HG03139 (cell line): ENCODE data around the gene CBX5.
"Not testable (repeated sequence)": the region's sequence is repeated elsewhere in the genome, so short reads cannot be mapped to it uniquely, and the experiment has no call there.

ENCODE experiments used
- ATAC-seq: cut with Tn5 transposase; IDR thresholded peaks from one replicate; pipeline ENCODE4 v1.9.1; 2021; ENCODE audit not compliant: unreplicated experiment

CBX5 gene

DNA sequence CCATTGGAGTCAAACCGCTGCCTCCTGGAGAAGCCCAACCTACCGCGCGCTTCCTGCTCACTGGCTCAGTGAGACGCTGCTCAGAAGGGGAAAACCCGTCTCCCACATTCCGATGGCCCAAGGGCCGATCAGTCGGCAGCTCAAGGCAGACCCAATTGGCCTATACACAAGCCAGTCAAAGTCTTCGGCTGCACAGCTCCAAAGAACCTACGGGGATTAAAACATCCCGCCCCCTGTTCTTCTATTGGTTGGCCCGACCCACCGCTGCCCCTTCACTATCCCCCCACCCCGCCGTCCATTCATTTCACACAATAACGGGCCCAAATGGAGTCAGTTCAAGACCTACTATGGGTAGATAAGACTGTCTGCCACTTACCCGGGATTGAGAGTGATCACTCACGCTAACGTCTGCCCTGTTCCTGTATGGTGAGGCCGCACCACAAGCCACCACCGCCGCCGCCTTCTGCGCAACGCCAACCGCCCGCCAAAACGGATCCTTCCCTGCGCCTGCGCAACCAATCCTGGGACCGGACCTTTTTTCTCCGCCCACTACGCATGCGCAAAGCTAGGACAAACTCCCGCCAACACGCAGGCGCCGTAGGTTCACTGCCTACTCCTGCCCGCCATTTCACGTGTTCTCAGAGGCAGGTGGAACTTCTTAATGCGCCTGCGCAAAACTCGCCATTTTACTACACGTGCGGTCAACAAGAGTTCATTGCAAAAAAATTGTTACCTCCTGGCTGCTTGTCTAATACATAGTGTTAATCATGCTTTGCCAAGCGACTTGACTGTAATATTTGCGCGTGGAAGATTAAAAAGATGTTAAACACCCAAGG, at the start of gene CBX5:
CBX5 (minus strand) TSS at position 491 of the 836 bp plus-strand sequence. CDS start 22,472 bp downstream, outside the sequence.
- ATAC-seq: peak; percentile 66

DNA sequence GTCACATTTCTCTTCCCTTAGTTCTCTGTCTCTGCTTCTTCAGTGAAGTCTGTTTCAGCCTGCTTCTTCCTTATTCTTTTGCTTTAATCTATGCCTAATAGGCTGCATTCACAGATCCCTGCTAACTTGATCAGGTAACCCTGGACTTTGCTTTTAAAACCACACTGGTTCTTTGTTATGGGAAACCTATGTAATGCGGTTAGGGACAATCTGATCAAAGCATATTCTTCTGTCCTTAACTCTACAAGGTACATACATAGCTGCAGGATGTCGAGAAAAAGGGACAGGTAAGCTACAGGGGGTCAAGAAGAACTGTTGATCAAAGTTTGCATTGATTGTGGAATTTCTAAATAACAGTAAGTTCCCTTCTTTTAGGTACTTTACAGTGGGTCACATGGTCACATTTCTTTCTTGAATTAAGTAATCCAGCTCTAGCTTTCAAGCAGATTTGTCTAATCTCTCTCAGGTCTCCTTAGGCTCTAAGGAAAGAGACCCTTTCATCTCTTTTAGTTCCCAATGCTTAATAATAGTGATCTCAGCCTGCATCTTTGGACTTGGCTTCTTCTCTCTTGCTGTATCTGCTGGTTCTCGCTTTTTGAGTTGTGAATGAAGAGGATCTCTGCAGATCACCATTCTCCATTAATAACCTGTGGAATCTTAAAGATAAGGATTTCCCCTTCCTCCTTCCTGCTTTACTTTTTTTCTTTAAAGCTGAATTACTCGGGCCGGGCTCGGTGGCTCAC, 48.8 kb upstream of the CBX5 start:
- ATAC-seq: no peak

DNA sequence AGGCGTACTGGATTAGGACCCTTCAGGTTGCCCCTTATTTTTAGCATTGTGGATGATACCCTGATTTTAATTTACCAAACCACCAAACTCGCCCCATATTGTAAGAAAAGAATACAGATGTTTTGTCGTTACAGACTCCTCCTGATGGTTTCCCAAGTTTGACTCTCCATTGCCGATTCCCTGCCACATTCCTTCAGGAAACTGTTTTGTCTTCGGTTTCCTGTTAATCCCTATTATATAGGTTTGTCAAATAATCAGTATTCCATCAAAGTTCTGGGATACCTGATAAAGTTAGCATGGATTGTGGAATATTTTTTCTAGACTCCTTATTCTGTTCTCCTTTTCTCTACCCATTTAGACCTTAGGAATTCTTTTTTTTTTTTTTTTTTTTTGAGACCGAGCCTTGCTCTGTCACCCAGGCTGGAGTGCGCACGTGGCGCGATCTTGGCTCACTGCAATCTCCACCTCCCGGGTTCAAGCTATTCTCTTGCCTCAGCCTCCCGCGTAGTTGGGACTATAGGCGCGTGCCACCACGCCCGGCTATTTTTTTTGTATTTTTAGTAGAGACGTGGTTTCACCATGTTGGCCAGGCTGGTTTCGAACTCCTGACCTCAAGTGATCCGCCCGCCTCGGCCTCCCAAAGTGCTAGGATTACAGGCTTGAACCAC, 45.7 kb upstream of the CBX5 start:
- not testable (repeated sequence) for ATAC-seq

DNA sequence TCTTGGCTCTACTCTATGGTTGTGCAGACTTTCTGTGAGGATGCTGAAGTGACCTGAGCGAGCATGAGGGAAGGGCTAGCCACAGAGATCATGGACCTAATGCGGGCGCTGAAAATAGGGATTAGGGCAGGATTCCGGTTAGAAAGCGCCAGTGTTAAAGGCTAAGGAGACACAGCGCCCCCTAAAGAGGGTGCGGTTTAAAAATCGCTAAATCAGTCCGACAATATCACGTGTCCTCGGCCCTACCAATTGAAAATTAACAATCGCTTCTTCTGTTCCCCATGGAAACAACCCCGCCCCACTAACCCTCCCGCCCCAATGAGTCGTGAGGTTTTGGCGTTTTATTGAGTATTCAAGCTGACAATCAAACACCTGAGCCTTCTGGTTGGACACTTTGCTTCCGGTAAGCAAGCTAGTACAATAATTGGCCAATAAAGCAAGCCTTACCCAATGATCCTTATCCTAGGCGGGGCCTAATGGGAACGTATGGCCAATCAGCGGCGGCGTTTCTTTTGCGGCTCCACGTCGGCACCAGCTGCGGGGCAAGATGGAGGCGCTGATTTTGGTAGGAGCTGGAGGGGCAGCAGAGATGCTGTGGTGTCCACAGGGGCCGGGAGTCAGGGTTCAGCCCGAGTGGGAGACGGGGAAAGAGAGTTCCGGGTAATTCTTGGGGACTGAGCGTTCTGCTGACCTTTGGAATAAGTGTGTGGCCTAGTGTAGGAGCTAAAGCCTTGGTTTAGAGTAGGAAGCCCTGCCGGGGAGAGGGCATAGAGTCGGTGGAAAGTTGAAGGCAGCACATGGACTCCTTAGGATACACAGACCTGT, 44.9 kb upstream of the CBX5 start, which contains the start of gene COPZ1:
COPZ1 (plus strand) TSS at position 515 of the 825 bp plus-strand sequence; CDS start at position 548, 33 bp downstream.
- peak; percentile 98 for ATAC-seq

DNA sequence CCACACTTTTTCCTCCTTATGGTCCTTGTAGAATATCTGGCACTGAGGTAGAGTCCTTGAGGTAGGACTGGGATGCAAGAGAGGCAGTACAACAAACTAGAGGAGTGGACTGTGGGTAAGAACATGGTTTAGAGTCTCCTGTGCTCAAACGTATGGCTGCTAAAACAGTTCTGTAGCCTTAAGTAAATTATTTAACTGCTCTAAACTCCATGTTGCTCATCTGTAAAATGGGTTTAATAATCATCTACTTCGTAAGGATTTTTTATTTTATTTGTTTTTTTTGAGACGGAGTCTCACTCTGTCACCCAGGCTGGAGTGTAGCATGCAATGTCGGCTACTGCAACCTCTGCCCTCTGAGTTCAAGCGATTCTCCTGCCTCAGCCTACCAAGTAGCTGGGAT, 41.4 kb upstream of the CBX5 start:
- ATAC-seq: no peak

DNA sequence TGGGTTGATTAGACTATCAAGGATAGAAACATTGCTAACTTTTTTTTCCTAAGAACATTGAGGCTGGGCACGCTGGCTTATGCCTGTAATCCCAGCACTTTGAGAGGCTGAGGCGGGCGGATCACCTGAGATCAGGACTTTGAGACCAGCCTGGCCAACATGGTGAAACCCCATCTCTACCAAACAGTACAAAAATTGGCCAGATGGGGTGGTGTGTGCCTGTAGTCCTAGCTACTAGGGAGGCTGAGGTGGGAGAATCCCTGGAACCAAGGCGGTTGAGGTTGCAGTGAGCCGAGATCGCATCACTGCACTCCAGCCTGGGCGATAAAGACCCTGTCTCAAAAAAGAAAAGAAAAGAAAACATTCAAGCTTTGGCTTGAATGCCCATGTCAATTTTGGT, 32.4 kb upstream of the CBX5 start:
- ATAC-seq: not testable (repeated sequence)

DNA sequence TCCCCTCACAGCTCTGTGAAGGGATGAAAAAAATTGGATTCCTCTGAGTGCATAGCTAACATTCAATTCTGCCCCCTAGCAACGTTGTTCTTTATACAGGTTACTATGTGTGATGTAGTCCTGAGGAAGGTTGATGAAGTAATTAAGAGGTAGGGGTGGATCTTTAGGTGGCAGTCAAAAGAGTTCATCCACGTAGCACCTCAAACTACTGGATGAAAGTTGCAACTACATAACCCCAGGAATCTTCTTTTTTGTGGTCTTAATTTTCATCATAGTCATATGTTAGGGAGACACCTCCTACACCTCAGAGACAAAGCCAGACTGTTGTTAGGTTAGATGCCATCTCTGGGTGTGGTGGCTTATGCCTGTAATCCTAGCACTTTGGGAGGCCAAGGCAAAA, 31.1 kb upstream of the CBX5 start:
- no peak for ATAC-seq

DNA sequence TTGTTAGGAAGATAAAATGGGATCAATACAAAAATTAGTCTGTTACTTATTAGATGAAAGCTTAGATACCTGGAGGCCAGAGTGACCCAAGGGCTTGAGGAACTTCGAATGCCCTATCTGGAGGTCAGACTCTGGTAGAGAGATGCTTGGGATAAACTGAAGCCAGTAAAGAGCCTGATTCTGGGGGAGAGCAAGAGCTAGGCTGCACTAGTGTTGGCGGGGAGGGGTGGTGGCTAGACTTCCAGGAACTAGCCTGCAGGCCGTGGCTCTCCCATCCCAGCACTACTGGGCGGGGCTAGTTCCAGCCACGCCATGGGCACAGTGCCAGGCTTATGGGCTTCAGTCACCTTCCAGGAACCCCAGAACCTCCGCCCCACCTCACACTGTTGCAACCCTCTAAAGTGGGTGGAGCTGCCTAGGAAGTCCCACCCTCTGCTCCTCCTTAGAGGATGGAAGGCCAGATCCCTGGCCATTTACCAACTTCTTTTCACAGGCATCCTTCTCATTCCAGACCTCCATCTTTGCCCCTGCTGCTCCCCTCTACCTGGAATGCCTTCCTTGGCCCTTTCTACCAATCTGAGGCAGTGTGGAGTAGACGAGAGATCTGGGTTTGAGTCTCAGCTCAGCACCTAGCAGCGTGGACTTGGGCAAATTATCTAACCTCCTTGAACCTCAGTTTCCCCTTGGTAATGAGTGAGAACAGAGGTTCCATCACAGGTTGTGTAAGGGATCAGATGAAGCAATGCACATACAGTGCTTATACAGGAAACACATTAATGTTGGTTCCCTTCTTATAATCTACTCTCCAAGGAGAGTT, 27.2 kb upstream of the CBX5 start:
- no peak for ATAC-seq

DNA sequence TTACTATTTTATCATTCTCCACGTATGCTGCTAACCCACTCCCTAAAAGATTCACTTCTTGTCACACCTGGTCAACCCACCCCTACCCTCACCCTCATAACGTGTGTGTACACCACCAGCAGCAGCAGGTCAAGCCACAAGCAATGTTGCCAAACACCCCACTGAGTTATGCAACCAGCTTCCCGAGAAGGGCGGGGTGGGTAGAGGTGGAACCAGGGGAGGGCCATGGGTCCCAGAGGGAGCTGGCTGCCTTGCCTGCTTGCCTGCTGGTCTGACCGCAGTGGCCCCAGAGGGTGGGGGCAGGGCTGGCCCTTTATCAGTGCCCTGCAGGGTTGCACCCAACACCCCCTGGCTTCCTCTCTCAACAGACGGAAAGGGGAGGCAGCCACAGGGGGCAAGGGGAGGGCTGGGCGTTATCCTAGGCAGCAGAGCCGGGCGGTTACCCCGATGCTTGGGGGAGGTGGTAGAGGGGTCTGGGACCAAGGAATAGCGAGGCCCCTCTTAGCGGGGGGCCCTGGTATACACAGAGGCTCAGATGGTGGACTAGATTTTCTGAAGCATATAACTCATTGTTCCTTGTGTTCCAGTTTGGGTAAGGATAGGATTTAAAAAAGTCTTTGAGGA, 24.4 kb upstream of the CBX5 start:
- ATAC-seq: no peak

DNA sequence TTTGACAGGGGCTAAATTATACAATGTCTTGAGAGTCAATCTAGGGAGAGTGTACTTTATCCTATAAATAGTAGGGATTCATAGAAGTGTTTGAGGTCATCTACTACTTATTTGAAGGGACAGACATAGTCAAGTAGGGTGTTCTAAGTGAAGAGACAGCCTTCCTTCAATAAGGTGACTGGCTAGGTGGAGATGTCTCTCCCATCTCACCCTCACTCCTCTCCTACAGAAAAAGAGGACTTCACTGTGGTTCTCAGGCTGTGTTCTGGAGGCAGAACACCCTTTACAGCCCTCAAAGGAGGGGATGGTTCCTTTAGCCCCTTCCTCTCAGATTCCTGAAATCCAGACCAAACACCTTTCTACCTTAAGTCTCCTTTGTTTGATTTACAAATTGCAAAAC, 23.7 kb upstream of the CBX5 start:
- ATAC-seq: no peak

DNA sequence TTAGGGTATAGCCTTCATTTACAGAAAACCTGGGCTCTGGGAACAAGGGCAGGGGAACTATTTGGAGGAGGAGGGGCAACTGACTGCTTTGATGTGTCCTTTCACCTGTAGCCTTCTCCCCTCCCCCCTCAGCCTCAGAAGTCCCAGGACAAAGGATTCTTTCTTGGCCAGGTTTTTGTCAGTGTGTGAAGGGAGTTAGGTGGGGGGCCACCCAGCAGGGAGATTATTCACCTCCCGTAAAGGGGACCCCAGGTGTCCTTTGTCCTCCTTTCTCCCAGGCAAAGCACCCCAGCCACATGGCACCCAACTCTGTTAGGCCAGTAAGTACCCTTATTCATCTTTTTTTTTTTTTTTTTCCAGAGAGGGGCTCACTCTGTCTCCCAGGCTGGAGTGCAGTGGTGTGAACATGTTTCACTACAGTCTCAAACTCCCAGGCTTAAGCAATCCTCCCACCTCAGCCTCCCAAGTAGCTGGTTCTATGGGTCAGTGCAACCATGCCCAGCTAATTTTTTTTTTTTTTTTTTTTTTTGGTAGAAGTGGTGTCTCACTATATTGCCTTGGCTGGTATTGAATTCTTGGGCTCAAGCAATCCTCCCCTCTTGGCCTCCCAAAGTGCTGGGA, 21.6 kb upstream of the CBX5 start:
- ATAC-seq: no peak

DNA sequence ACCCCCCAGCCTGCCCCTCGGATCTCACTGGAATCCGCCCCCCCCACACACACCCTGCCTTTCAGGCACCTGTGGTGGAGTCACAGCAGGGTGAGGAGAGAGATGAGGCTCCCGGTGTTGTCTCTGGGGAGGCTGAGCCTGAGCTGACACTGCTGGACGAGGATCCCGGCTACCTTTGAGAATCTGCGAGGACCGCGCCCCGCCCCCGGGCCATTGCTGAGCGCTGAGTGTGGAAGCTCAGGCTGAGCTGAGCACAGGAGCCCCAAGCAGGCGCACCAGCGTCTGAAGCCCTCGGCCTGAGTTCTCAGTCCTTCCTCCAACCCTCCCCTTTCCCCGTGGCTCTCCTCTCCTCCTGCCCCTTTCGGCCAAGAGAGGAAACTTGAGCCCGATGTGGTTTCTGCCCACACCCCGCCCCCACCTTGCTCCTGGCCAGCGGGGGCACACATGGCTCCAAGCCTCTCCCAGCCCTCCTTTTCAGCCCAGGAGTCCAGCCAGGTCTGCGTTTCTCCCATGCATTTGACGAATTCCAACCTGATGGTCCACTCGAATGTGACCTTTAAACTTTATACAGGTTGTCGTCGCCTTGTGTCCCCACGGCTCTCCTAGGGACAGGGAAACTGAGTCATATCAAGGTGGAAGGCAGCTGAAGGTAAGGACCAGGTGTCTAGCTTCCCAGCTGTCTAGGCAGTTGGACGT, 21.0 kb upstream of the CBX5 start, which contains the start of gene NFE2:
NFE2 (minus strand) TSS at position 284 of the 696 bp plus-strand sequence. CDS start 5,767 bp downstream, outside the sequence.
- no peak for ATAC-seq

DNA sequence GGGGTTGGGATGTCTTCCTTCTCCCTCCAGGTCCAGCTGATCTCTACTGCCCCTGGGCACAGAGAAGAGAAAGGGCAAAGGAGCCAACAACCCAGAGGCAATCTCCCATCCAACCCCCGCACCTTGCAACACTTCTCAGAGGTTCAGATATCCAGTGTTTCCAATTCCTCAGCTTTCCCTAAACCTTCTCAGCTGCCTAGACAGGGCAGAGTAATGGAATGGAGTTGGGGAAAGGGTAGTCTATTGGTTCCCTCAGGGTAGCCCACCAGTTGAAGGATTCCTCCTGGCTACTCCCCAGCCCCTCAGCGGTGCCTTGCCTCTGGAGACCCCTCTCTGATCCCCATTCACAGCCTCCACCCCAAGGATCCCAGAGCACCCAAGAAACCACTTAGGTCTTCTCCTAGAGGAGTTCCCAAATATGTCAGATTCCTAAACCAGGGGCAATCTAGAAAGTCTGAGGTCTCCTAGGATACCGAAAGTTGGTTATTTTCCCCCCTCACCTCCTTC, 20.4 kb upstream of the CBX5 start:
- ATAC-seq: no peak

DNA sequence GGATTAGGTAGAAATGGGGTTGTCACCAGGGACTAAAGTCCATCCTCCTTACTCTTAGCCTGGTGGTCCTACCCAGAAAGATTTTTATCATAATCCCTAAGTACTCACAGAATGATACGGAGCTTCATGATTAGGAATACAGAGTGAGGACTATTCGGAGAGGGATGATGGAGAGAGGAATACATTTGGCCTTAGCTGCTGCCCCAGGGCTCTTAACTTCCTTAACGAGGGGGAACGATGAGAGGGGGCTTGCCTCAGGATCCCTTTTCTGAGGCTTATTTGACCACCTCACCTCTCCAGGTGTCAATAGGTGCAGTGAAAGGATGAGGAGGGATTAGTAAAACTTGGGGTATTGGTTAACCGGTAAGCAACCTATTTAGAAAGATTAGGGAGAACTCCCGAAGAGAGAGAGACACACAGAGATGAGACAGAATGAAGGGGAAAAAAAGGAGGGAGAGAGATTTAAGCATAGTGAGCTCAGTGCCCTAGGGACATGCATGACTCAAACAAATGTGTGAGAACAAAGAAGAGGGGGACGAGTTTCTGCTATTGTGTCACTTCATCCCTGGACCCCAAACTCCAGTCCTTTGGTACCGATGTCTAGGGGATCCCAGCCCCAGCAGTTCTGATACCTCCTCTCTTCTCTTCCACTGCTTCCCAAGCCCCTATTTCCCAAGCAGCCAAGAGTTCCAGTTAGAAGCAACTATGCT, 19.7 kb upstream of the CBX5 start:
- no peak for ATAC-seq

DNA sequence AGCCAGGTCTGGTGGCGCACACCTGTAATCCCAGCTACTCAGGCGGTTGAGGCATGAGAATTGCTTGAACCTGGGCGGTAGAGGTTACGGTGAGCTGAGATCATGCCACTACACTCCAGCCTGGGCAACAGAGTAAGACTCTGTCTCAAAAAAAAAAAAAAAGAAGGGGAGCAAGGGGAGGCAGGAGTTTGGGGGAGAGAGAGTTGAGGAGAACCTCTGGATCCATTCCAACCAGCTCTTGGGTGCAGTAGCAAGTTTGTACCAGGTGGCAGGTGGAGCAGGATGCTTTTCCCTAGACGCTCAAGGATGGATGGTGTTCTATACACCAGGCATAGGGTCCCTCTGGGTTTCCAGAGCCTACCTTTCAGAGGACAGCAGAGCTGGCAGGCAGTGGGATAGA, 19.0 kb upstream of the CBX5 start:
- ATAC-seq: no peak

DNA sequence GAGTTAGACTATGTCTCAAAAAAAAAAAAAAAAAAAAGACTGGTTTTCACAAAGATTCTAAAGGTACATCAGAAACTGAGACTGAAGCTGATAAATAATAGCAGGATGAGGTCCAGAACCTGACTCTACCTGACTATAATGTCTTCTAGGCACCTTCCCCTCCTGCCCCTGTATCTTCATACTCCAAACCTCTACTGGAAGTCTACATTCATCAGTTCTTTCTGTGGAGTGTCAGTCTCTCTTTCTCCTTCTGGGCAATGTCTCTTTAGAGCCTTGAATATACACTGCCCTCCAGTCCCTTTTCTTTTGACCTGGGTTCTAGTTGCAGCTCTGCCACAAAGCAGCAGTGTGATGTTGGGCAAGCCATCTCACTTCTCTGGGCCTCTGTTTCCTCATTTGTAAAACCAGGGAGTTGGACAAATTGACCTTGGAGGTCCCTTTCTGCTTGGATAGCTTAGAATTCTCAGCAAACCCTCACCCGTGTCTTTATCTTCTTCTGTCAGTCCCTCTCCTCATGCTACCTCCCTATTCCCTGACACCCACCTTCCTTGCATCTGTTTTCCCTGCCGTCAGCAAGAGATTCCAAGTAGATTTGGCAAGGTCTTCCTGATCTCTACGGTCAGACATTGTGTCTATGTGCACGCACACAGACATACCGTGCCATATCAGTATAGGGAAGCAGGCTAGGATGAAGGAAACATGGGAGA, 16.6 kb upstream of the CBX5 start:
- no peak for ATAC-seq
